Measurements from ENCODE around the gene PRKCI.

PRKCI gene

DNA sequence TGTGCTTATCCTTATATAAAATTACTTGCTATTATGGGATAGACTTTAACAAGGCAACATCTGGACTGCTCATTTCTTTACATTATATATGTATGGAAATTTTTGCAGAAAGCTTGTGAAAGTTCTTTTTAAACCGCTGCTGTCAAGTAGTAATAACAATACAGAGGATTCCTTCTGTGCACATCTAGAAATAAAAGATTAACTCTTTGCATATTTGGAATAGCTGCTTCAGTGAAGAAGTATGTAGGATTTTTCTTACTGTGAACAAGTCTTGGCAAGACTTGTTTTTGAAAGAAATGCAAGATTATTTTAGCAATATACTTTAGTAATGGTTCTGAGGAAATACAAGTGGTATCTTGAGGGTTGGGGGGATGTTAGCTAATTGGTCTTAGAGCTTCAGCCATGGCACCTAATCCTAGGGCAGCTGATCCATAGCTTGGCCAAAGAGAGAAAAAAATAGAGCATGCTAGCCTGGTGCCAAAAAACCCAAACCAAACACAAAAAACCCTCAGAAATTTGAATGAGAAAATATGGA, 4.3 kb downstream of the PRKCI start:
- Histone ChIP-seq H3K4me2 (ENCODE audit: low read length) (no peak overlapping the region), H3K9ac (ENCODE audit: low read depth, low read length) (no peak overlapping the region), H3K4me3 (ENCODE audit: low read length) (no peak overlapping the region), H3K27me3 (ENCODE audit: control insufficient read depth, insufficient read depth, low read length) (no peaks in the 10 kb centered on the region), H3K9me3 (replicated peaks; ENCODE audit: low read length) (no peaks in the 10 kb centered on the region), H3K4me1 (ENCODE audit: control insufficient read depth, insufficient read depth, low read length) (peaks cover 22% of the 10 kb centered on the region), H3K36me3 (ENCODE audit: insufficient read depth, low read length) (no peaks in the 10 kb centered on the region)

DNA sequence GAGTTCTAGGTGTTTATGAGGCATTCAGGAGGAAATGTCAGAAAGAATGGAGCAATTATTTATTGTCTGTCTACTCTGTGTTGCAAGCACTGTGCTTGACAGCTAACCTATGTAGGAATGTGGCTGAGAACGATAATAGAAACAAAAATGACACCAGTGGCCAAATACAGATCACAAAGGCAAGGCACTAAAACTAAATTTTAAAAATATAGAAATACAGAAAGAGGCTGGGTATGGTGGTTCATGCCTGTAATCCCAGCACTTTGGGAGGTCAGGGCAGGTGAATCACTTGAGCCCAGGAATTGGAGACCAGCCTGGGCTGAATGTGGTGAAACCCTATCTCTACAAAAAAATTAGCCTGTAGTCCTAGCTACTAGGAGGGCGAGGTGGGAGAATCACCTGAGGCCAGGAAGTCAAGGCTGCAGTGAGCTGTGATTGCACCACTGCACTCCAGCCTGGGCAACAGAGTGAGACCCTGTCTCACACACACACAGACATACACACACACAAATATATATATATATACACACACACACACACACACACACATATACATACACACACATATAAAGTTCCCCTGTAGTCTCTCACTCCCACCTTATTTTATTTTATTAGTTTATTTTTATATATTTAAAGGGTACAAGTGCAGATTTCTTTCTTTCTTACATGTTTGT, 6.0 kb downstream of the PRKCI start:
- Histone ChIP-seq H3K4me3 (ENCODE audit: low read length) (no peak overlapping the region), H3K9me3 (replicated peaks; ENCODE audit: low read length) (no peaks in the 10 kb centered on the region), H3K27me3 (ENCODE audit: control insufficient read depth, insufficient read depth, low read length) (no peaks in the 10 kb centered on the region), H3K4me2 (ENCODE audit: low read length) (peak overlapping the region; percentile 44), H3K36me3 (ENCODE audit: insufficient read depth, low read length) (no peaks in the 10 kb centered on the region), H3K9ac (ENCODE audit: low read depth, low read length) (no peak overlapping the region), H3K4me1 (ENCODE audit: control insufficient read depth, insufficient read depth, low read length) (peaks cover 26% of the 10 kb centered on the region)

DNA sequence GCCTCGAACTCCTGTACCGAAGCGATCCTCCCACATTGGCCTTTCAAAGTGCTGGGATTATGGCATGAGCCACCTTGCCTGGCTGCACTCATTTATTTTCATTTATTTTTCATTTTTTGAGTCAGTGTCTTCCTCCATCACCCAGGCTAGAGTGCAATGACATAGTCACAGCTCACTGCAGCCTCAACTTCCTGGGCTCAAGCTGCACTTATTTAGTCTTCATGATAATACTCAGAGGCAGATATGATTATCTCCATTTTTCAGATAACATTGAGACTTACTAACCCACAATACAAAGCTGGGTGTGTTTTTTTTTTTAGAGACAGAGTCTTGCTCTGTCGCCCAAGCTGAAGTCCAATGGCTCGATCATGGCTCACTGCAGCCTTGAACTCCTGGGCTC, 10.0 kb downstream of the PRKCI start:
- Histone ChIP-seq H3K4me1 (ENCODE audit: control insufficient read depth, insufficient read depth, low read length) (peaks cover 17% of the 10 kb centered on the region), H3K9ac (ENCODE audit: low read depth, low read length) (no peak overlapping the region), H3K4me2 (ENCODE audit: low read length) (no peak overlapping the region), H3K4me3 (ENCODE audit: low read length) (no peak overlapping the region), H3K9me3 (replicated peaks; ENCODE audit: low read length) (no peaks in the 10 kb centered on the region), H3K36me3 (ENCODE audit: insufficient read depth, low read length) (peaks cover 12% of the 10 kb centered on the region), H3K27me3 (ENCODE audit: control insufficient read depth, insufficient read depth, low read length) (no peaks in the 10 kb centered on the region)

DNA sequence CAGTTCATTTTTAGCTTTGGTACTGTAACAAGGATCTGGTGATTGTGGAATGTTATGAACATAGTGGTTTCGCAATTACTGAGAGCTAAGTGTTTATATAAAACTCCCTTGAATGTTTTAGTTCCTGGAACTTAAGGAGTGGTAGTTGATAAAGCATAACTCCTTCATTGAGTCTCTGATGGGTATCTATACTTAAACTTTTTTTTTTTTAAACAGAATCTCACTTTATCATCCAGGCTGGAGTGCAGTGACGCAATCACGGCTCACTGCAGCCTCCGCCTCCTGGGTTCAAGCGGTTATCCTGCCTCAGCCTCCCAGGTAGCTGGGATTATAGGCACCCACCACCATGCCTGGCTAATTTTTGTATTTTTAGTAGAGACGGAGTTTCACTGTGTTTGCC, 11.3 kb downstream of the PRKCI start:
- Histone ChIP-seq H3K4me2 (ENCODE audit: low read length) (no peak overlapping the region), H3K36me3 (ENCODE audit: insufficient read depth, low read length) (peaks cover 17% of the 10 kb centered on the region), H3K4me1 (ENCODE audit: control insufficient read depth, insufficient read depth, low read length) (peaks cover 9% of the 10 kb centered on the region), H3K9me3 (replicated peaks; ENCODE audit: low read length) (no peaks in the 10 kb centered on the region), H3K9ac (ENCODE audit: low read depth, low read length) (no peak overlapping the region), H3K27me3 (ENCODE audit: control insufficient read depth, insufficient read depth, low read length) (no peaks in the 10 kb centered on the region), H3K4me3 (ENCODE audit: low read length) (no peak overlapping the region)

DNA sequence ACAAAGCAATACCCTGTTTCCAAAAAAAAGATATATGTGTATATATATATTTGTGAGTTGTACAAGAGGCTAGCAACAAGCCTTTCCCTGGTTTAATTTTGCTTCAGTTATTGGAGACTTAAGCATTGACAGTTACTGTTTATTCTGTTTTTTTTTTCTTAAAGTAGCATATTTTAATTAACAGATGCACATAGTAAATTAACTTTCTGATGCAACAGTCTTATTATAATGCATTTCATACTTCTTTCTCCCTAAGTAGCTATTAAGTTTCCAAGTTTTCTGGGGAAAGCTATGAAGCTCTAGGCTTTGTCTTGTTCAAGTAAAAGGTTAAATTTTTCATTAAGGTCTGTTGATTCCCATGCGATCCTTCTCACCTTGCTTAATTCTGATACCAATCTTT, 17.9 kb downstream of the PRKCI start:
- H3K9ac ChIP-seq (ENCODE audit: low read depth, low read length), result no peak overlapping the region
- H3K27me3 ChIP-seq (ENCODE audit: control insufficient read depth, insufficient read depth, low read length), result no peaks in the 10 kb centered on the region
- no peak overlapping the region for H3K4me2 ChIP-seq (ENCODE audit: low read length)
- H3K36me3 ChIP-seq (ENCODE audit: insufficient read depth, low read length), result peaks cover 20% of the 10 kb centered on the region
- H3K4me3 ChIP-seq (ENCODE audit: low read length), result no peak overlapping the region
- H3K9me3 ChIP-seq (replicated peaks; ENCODE audit: low read length), result no peaks in the 10 kb centered on the region
- no peaks in the 10 kb centered on the region for H3K4me1 ChIP-seq (ENCODE audit: control insufficient read depth, insufficient read depth, low read length)

DNA sequence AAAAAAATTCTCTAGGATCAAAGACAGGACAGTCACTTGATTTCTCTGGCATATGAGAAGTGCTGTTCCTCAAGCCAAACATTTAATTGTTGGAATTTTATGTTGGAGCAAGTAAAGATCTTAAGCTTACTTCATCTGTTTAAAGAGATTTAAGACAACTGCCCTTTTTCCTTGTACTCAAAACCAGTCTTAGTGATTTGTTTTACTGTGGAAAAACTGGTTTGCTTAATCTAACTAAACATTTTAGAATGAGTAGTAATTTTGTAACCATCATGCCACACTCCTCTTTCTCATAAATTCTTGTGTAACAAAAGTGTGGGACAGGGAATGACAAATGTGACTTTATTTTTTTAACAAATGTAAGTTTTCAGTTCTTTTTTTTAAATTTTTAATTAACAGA, 18.4 kb downstream of the PRKCI start:
- H3K27me3 ChIP-seq (ENCODE audit: control insufficient read depth, insufficient read depth, low read length), result no peaks in the 10 kb centered on the region

DNA sequence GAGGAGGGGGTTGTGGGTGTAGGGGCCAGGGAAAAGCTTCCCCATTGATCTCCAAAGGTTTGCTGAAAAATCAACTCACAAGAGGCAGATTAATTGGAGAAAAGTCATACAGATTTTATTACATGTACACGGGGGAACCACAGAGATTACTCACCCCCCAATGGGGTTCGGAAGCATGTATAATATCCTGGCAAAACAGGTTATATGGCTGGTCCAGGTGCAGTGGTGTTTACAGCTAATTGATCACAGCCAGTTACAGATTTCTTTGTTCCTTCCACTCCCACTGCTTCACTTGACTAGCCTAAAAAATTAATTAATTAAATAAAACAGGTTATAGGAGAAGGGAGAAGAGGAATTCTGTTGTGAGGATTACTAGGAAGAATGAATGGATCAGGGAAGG, 22.4 kb downstream of the PRKCI start:
- Histone ChIP-seq H3K9me3 (replicated peaks; ENCODE audit: low read length) (no peaks in the 10 kb centered on the region), H3K9ac (ENCODE audit: low read depth, low read length) (no peak overlapping the region), H3K4me1 (ENCODE audit: control insufficient read depth, insufficient read depth, low read length) (no peaks in the 10 kb centered on the region), H3K36me3 (ENCODE audit: insufficient read depth, low read length) (peaks cover 5% of the 10 kb centered on the region), H3K27me3 (ENCODE audit: control insufficient read depth, insufficient read depth, low read length) (no peaks in the 10 kb centered on the region), H3K4me3 (ENCODE audit: low read length) (no peak overlapping the region), H3K4me2 (ENCODE audit: low read length) (no peak overlapping the region)

More for the DNA sequence above, 18.4 kb downstream of the PRKCI start:
- H3K4me3 ChIP-seq (ENCODE audit: low read length), result no peak overlapping the region
- no peaks in the 10 kb centered on the region for H3K4me1 ChIP-seq (ENCODE audit: control insufficient read depth, insufficient read depth, low read length)
- H3K36me3 ChIP-seq (ENCODE audit: insufficient read depth, low read length), result peaks cover 20% of the 10 kb centered on the region
- H3K9ac ChIP-seq (ENCODE audit: low read depth, low read length), result no peak overlapping the region
- no peaks in the 10 kb centered on the region for H3K9me3 ChIP-seq (replicated peaks; ENCODE audit: low read length)
- H3K4me2 ChIP-seq (ENCODE audit: low read length), result no peak overlapping the region

DNA sequence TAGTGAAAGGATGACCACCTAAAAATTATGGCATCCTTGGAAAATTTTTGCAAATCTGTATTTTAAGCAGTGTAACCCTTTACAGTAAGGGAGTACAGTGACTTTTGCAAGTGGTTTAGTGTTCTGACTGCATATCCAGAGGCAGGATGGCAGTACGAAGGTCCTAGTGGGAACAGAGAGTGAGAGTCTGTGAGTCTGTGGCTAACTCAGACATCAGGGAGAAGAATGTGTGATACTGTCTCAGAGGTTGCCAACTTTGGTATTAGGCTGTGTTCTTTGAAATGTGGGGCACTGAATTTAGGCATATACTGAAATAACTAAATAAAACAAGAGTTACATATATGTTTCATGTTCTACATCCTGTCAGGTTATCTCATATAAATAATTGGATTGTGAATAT, 25.7 kb downstream of the PRKCI start:
- Histone ChIP-seq H3K4me3 (ENCODE audit: low read length) (no peak overlapping the region), H3K4me2 (ENCODE audit: low read length) (no peak overlapping the region), H3K36me3 (ENCODE audit: insufficient read depth, low read length) (peaks cover 5% of the 10 kb centered on the region), H3K4me1 (ENCODE audit: control insufficient read depth, insufficient read depth, low read length) (no peaks in the 10 kb centered on the region), H3K9me3 (replicated peaks; ENCODE audit: low read length) (no peaks in the 10 kb centered on the region), H3K9ac (ENCODE audit: low read depth, low read length) (no peak overlapping the region), H3K27me3 (ENCODE audit: control insufficient read depth, insufficient read depth, low read length) (no peaks in the 10 kb centered on the region)

DNA sequence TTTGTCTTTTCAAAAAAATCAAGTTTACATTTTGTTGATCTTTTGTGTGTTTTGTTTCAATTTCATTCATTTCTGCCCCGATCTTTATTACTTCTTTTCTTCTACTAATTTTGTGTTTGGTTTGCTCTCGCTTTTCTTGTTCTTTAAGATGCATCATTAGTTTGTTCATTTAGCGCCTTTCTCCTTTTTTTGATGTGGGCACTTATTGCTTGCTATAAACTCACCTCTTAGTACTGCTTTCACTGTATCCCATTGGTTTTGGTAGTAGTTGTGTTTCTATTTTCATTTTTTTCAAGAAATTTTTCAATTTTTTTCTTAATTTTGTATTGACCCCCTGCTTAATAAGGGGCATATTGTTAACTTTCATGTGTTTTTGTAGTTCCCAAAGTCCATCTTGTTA, 34.4 kb downstream of the PRKCI start:
- H3K36me3 ChIP-seq (ENCODE audit: insufficient read depth, low read length), result peaks cover under 1% of the 10 kb centered on the region
- H3K9me3 ChIP-seq (replicated peaks; ENCODE audit: low read length), result no peaks in the 10 kb centered on the region
- H3K4me2 ChIP-seq (ENCODE audit: low read length), result no peak overlapping the region
- H3K4me1 ChIP-seq (ENCODE audit: control insufficient read depth, insufficient read depth, low read length), result peaks cover 7% of the 10 kb centered on the region
- H3K9ac ChIP-seq (ENCODE audit: low read depth, low read length), result no peak overlapping the region
- H3K4me3 ChIP-seq (ENCODE audit: low read length), result no peak overlapping the region
- H3K27me3 ChIP-seq (ENCODE audit: control insufficient read depth, insufficient read depth, low read length), result no peaks in the 10 kb centered on the region

DNA sequence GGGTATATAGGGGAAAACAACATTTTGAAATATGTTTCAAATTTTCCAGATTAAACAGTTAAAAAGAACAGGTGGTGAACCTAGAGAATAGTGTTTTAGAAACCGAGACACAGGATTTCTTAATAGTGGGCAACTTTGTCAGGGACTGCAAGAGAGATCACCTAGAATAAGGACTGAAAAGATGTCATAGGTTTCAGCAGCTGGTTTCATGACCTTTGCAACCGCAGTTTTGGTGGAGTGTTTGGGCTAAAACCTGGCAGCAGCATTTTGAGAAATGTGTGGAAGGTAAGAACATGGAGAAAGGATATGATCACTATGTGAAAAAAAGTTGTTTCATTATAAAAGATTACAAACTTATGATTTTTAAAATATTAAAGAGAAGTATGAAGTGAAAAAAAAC, 34.9 kb downstream of the PRKCI start:
- peaks cover 7% of the 10 kb centered on the region for H3K4me1 ChIP-seq (ENCODE audit: control insufficient read depth, insufficient read depth, low read length)
- no peaks in the 10 kb centered on the region for H3K9me3 ChIP-seq (replicated peaks; ENCODE audit: low read length)
- H3K36me3 ChIP-seq (ENCODE audit: insufficient read depth, low read length), result peaks cover 3% of the 10 kb centered on the region
- no peaks in the 10 kb centered on the region for H3K27me3 ChIP-seq (ENCODE audit: control insufficient read depth, insufficient read depth, low read length)
- H3K4me2 ChIP-seq (ENCODE audit: low read length), result no peak overlapping the region
- H3K4me3 ChIP-seq (ENCODE audit: low read length), result no peak overlapping the region
- no peak overlapping the region for H3K9ac ChIP-seq (ENCODE audit: low read depth, low read length)

DNA sequence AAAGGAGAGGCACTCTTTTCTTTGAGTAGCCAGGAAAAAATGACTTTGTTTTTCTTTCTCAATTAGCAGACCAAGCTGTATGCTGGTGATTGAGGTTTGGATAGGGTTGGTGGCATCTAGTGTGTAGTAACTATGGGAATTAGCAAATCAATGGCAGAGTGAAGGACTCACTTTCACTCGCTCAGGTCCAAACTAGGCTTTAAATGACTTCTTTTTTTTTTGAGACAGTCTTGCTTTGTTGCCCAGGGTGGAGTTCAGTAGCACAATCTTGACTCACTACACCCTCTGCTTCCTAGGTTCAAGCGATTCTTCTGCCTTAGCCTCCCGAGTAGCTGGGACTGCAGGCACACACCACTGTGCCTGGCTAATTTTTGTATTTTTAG, 35.9 kb downstream of the PRKCI start:
- Histone ChIP-seq H3K9me3 (replicated peaks; ENCODE audit: low read length) (no peaks in the 10 kb centered on the region), H3K4me3 (ENCODE audit: low read length) (no peak overlapping the region), H3K27me3 (ENCODE audit: control insufficient read depth, insufficient read depth, low read length) (no peaks in the 10 kb centered on the region), H3K9ac (ENCODE audit: low read depth, low read length) (no peak overlapping the region), H3K4me1 (ENCODE audit: control insufficient read depth, insufficient read depth, low read length) (peaks cover 7% of the 10 kb centered on the region), H3K36me3 (ENCODE audit: insufficient read depth, low read length) (peaks cover 3% of the 10 kb centered on the region), H3K4me2 (ENCODE audit: low read length) (no peak overlapping the region)

DNA sequence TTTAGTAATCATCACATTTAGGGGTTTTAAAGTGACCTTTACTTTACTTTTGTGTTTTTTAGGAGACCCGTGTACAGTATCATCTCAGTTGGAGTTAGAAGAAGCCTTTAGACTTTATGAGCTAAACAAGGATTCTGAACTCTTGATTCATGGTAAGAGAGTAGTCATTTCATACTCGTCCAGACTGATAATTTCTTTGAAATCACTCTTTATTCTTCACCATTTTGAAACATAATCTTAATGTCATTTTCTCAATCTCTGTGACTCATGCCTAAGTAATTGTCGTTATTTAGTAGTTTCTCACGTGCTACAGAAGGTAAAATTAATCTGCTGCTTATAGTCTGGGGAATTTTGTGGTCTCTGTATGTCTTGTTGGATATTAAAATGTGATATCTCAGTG, 37.7 kb downstream of the PRKCI start:
- Histone ChIP-seq H3K4me2 (ENCODE audit: low read length) (no peak overlapping the region), H3K4me3 (ENCODE audit: low read length) (no peak overlapping the region), H3K9me3 (replicated peaks; ENCODE audit: low read length) (no peaks in the 10 kb centered on the region), H3K36me3 (ENCODE audit: insufficient read depth, low read length) (peaks cover 17% of the 10 kb centered on the region), H3K27me3 (ENCODE audit: control insufficient read depth, insufficient read depth, low read length) (no peaks in the 10 kb centered on the region), H3K4me1 (ENCODE audit: control insufficient read depth, insufficient read depth, low read length) (peaks cover 7% of the 10 kb centered on the region), H3K9ac (ENCODE audit: low read depth, low read length) (no peak overlapping the region)
